HG03064 (cell line): ENCODE measurements around the gene PPP6C.
A peak's percentile ranks its signal among the peaks of the same experiment; 100 is the strongest.
"Not testable (repeated sequence)": the region's sequence is repeated elsewhere in the genome, so short reads cannot be mapped to it uniquely, and the experiment has no call there.

ENCODE experiments used
- ATAC-seq: cut with Tn5 transposase; IDR thresholded peaks from one replicate; pipeline ENCODE4 v1.9.1; 2021; ENCODE audit warnings: low read depth; ENCODE audit not compliant: unreplicated experiment

Gene PPP6C

GRCh38 chr9:125189361-125190289, at the start of gene PPP6C:
TSS of gene PPP6C (minus strand) at chr9:125189803. CDS start at chr9:125189718, 85 bp downstream.
- peak; percentile 92 for ATAC-seq

GRCh38 chr9:125238915-125239446, 49.4 kb upstream of the PPP6C start:
- ATAC-seq = no peak

GRCh38 chr9:125238127-125238914, 48.7 kb upstream of the PPP6C start:
- ATAC-seq = no peak

GRCh38 chr9:125236520-125237159, 47.0 kb upstream of the PPP6C start:
- ATAC-seq = not testable (repeated sequence)

- no peak for ATAC-seq
These were observed 46.4 kb upstream of the PPP6C start for GRCh38 chr9:125235804-125236519.

- not testable (repeated sequence) for ATAC-seq
These were observed 44.5 kb upstream of the PPP6C start for GRCh38 chr9:125234099-125234498.

GRCh38 chr9:125233678-125234077, 44.1 kb upstream of the PPP6C start:
- ATAC-seq = no peak

GRCh38 chr9:125227761-125228160, 38.2 kb upstream of the PPP6C start:
- no peak for ATAC-seq

- not testable (repeated sequence) for ATAC-seq
These were observed 35.3 kb upstream of the PPP6C start for GRCh38 chr9:125224858-125225257.

- no peak for ATAC-seq
These were observed 29.0 kb upstream of the PPP6C start for GRCh38 chr9:125218621-125219020.

- ATAC-seq = no peak
These were observed 24.6 kb upstream of the PPP6C start for GRCh38 chr9:125214186-125214585.

- no peak for ATAC-seq
These were observed 14.9 kb upstream of the PPP6C start for GRCh38 chr9:125204477-125204876.

- ATAC-seq = no peak
These were observed 13.4 kb upstream of the PPP6C start for GRCh38 chr9:125202846-125203618.

GRCh38 chr9:125200216-125201047, 10.8 kb upstream of the PPP6C start, which contains the start of gene RABEPK:
TSS of gene RABEPK (plus strand) at chr9:125200542. CDS start at chr9:125203014, 2,472 bp downstream.
- ATAC-seq = peak; percentile 96

GRCh38 chr9:125195591-125195990, 6.0 kb upstream of the PPP6C start:
- ATAC-seq = not testable (repeated sequence)

- not testable (repeated sequence) for ATAC-seq
These were observed 4.9 kb upstream of the PPP6C start for GRCh38 chr9:125194466-125194865.

GRCh38 chr9:125190361-125190801, 778 bp upstream of the PPP6C start:
- no peak for ATAC-seq

- peak; percentile 20 for ATAC-seq
These were observed 617 bp downstream of the PPP6C start for GRCh38 chr9:125189011-125189360.
